A673 (cell line): ENCODE measurements around the gene CYP2R1. TPM values are rescaled to one million over a fixed set of nuclear protein-coding genes. Genes with fewer than 3 reads are reported as not detected.

ENCODE experiments used
- BruUV-seq: library from RNA; stranded (reverse); fragments of 400-500 nt; replicated peaks from 2 replicates; lab custom pipeline; 2021; lab: Mats Ljungman, UMichigan
- CTCF ChIA-PET: fragments of 300-600 bp; sonication (Branson Sonifier 250); formaldehyde crosslinking; loops from one replicate; lab custom pipeline; 2022; ENCODE audit warnings: antibody characterized with exemption; lab: Charles Lee
- POLR2A ChIA-PET: fragments of 300-600 bp; sonication (Branson Sonifier 250); formaldehyde crosslinking; loops from one replicate; lab custom pipeline; 2022; ENCODE audit warnings: antibody characterized with exemption; ENCODE audit not compliant: low non-redundant PET; lab: Charles Lee
- DNase-seq: peaks from one replicate; pipeline ENCODE4 v3.0.0-alpha.2; 2015; ENCODE audit warnings: low spot score
- H3K27ac ChIP-seq: fragments of 200-600 bp; sonication (generic); 2 replicates; pipeline ENCODE4 v1.5.1; 2016; ENCODE audit warnings: mixed run types, low read depth, mild to moderate bottlenecking, mixed read lengths, antibody characterized with exemption, low read length; ENCODE audit not compliant: poor library complexity, severe bottlenecking
- H3K27me3 ChIP-seq: fragments of 200-600 bp; sonication (generic); replicated peaks from 2 replicates; pipeline ENCODE4 v1.6.1; 2017; ENCODE audit warnings: mixed run types, low read depth, mild to moderate bottlenecking, mixed read lengths, antibody characterized with exemption, low read length; ENCODE audit not compliant: insufficient read depth, poor library complexity
- H3K36me3 ChIP-seq: fragments of 200-600 bp; sonication (generic); 2 replicates; pipeline ENCODE4 v1.6.1; 2016; ENCODE audit warnings: mixed run types, mild to moderate bottlenecking, mixed read lengths, antibody characterized with exemption, low read length; ENCODE audit not compliant: insufficient read depth, poor library complexity, severe bottlenecking
- H3K4me1 ChIP-seq: fragments of 200-600 bp; sonication (generic); 2 replicates; pipeline ENCODE4 v1.6.1; 2017; ENCODE audit warnings: mixed run types, mild to moderate bottlenecking, mixed read lengths, antibody characterized with exemption, low read length; ENCODE audit not compliant: insufficient read depth, poor library complexity, severe bottlenecking
- H3K4me3 ChIP-seq: fragments of 200-600 bp; sonication (generic); 2 replicates; pipeline ENCODE4 v1.5.1; 2016; ENCODE audit warnings: low read depth, mixed run types, mild to moderate bottlenecking, mixed read lengths, low read length; ENCODE audit not compliant: poor library complexity, severe bottlenecking
- H3K9me3 ChIP-seq: fragments of 200-600 bp; sonication (generic); 2 replicates; pipeline ENCODE4 v1.6.1; 2016; ENCODE audit warnings: mixed run types, low read depth, mild to moderate bottlenecking, mixed read lengths, antibody characterized with exemption, low read length; ENCODE audit not compliant: poor library complexity, severe bottlenecking
- CTCF ChIP-seq: fragments of 300-800, 200-600 bp; sonication (generic); conservative IDR thresholded peaks from 2 replicates; pipeline ENCODE4 v1.5.1; 2017; ENCODE audit warnings: low read depth, mild to moderate bottlenecking, antibody characterized with exemption, low read length, moderate library complexity, mixed read lengths
- EZH2 ChIP-seq: fragments of 200-600 bp; sonication (generic); IDR thresholded peaks from 2 replicates; pipeline ENCODE4 v1.6.1; 2017; ENCODE audit warnings: borderline replicate concordance, low read depth, mild to moderate bottlenecking, mixed read lengths, antibody characterized with exemption, low read length; ENCODE audit not compliant: poor library complexity, severe bottlenecking
- intact Hi-C: fragments of 100-400 bp; cut with micrococcal nuclease; formaldehyde crosslinking; loops from one replicate; pipeline ENCODE4 v1.10.0; 2022; ENCODE audit not compliant: unreplicated experiment
- total RNA-seq: library from RNA; stranded (reverse); gene quantifications from 2 replicates; pipeline ENCODE4 v1.2.3, GENCODE V29; 2021

CYP2R1 gene
- total RNA-seq, 1 experiment from 2014 or later, result 17.6 TPM

- intact Hi-C loops, result no loop called here
- DNase-seq, result no peak
- ChIA-PET POLR2A (no interaction called here), CTCF (no interaction called here)
- H3K27ac ChIP-seq, result no peak overlapping the region
- no peaks in the 10 kb centered on the region for H3K27me3 ChIP-seq
- no peaks in the 10 kb centered on the region for H3K9me3 ChIP-seq
- TF ChIP-seq EZH2 (no peak), CTCF (no peak)
- H3K36me3 ChIP-seq, result no peaks in the 10 kb centered on the region
- no TSS peak for BruUV-seq
- peaks cover 5% of the 10 kb centered on the region for H3K4me1 ChIP-seq
- no peak overlapping the region for H3K4me3 ChIP-seq
Observed at GRCh38 chr11:14860511-14860910, 31.5 kb downstream of the CYP2R1 start.

GRCh38 chr11:14858404-14858803 lies 33.6 kb downstream of the CYP2R1 start:
- POLR2A ChIA-PET, result no interaction called here
- CTCF ChIA-PET, result no interaction called here

GRCh38 chr11:14857621-14858020 lies 34.4 kb downstream of the CYP2R1 start:
- no peaks in the 10 kb centered on the region for H3K9me3 ChIP-seq
- H3K4me1 ChIP-seq, result peaks cover 5% of the 10 kb centered on the region
- TF ChIP-seq CTCF (no peak), EZH2 (no peak)
- ChIA-PET POLR2A (no interaction called here), CTCF (interaction anchor here (0.7 kb wide), 1 partner anchor 119 kb away, joined by 3 read pairs; no protein-coding TSS in a partner anchor)
- DNase-seq, result peak; percentile 4
- no peak overlapping the region for H3K4me3 ChIP-seq
- H3K27me3 ChIP-seq, result no peaks in the 10 kb centered on the region
- no TSS peak for BruUV-seq
- intact Hi-C loops, result no loop called here
- no peaks in the 10 kb centered on the region for H3K36me3 ChIP-seq
- no peak overlapping the region for H3K27ac ChIP-seq

More at GRCh38 chr11:14858404-14858803, 33.6 kb downstream of the CYP2R1 start:
- DNase-seq, result no peak
- Histone ChIP-seq H3K4me3 (no peak overlapping the region), H3K9me3 (no peaks in the 10 kb centered on the region), H3K36me3 (no peaks in the 10 kb centered on the region), H3K4me1 (peaks cover 5% of the 10 kb centered on the region), H3K27ac (no peak overlapping the region), H3K27me3 (no peaks in the 10 kb centered on the region)
- no peak for TF ChIP-seq CTCF
- TF ChIP-seq EZH2, result no peak
- intact Hi-C loops, result no loop called here
- BruUV-seq, result no TSS peak
